Kidney glomerular epithelial cell (primary cell): ENCODE data around the gene PNPLA3.

ENCODE experiments used
- DNase-seq: peaks from one replicate; lab custom pipeline; 2025; lab: John Stamatoyannopoulos, UW

The PNPLA3 gene

GRCh38 chr22:43925433-43926348 lies 2.1 kb downstream of the PNPLA3 start:
- DNase-seq, result no peak

GRCh38 chr22:43926349-43926710 lies 2.7 kb downstream of the PNPLA3 start:
- DNase-seq, result no peak

- DNase-seq, result no peak
Observed at GRCh38 chr22:43928468-43928867, 4.9 kb downstream of the PNPLA3 start.

- DNase-seq, result no peak
Observed at GRCh38 chr22:43928908-43929307, 5.3 kb downstream of the PNPLA3 start.

GRCh38 chr22:43931771-43932170 lies 8.2 kb downstream of the PNPLA3 start:
- no peak for DNase-seq

- no peak for DNase-seq
Observed at GRCh38 chr22:43941449-43941848, 17.8 kb downstream of the PNPLA3 start.

- no peak for DNase-seq
Observed at GRCh38 chr22:43944670-43945430, 21.2 kb downstream of the PNPLA3 start.

GRCh38 chr22:43945632-43946383 lies 22.2 kb downstream of the PNPLA3 start:
- peak; percentile 40 for DNase-seq

- DNase-seq, result peak; percentile 15
Observed at GRCh38 chr22:43946384-43946667, 22.7 kb downstream of the PNPLA3 start.

- no peak for DNase-seq
Observed at GRCh38 chr22:43948836-43949406, 25.3 kb downstream of the PNPLA3 start.

GRCh38 chr22:43951391-43951790 lies 27.8 kb downstream of the PNPLA3 start:
- DNase-seq, result no peak

GRCh38 chr22:43951966-43952365 lies 28.4 kb downstream of the PNPLA3 start:
- no peak for DNase-seq

- DNase-seq, result no peak
Observed at GRCh38 chr22:43953988-43954785, 30.6 kb downstream of the PNPLA3 start.

GRCh38 chr22:43955040-43955882 lies 31.7 kb downstream of the PNPLA3 start, which contains the start of gene SAMM50:
TSS of gene SAMM50 (plus strand) at chr22:43955442. CDS start at chr22:43955578, 136 bp downstream.
- peak; percentile 87 for DNase-seq

- no peak for DNase-seq
Observed at GRCh38 chr22:43955883-43956782, 32.5 kb downstream of the PNPLA3 start.

- no peak for DNase-seq
Observed at GRCh38 chr22:43956805-43957463, 33.3 kb downstream of the PNPLA3 start.

- DNase-seq, result no peak
Observed at GRCh38 chr22:43957871-43958270, 34.3 kb downstream of the PNPLA3 start.

GRCh38 chr22:43964314-43964857 lies 40.8 kb downstream of the PNPLA3 start:
- no peak for DNase-seq
